ENCODE measurements around the gene SLCO4A1.

The SLCO4A1 gene

GRCh38 chr20:62694106-62694505 lies 51.8 kb downstream of the SLCO4A1 start:
- no peak for DNase-seq
- Histone ChIP-seq H3K4me2 (ENCODE audit: low read length) (no peak overlapping the region), H4K8ac (ENCODE audit: low read depth, low read length) (no peak overlapping the region), H3K9me3 (ENCODE audit: insufficient read depth, low read depth, low read length) (peaks cover 2% of the 10 kb centered on the region), H2BK120ac (ENCODE audit: insufficient read depth, low read length, poor library complexity) (no peak overlapping the region), H2BK5ac (ENCODE audit: low read depth, low read length, poor library complexity) (no peak overlapping the region), H3K4me3 (ENCODE audit: low read depth, low read length) (no peak overlapping the region), H3K18ac (ENCODE audit: low read length) (no peak overlapping the region), H3K14ac (ENCODE audit: low read length) (no peak overlapping the region), H3K27me3 (ENCODE audit: insufficient read depth, low read length) (no peaks in the 10 kb centered on the region), H2AFZ (ENCODE audit: insufficient read depth, low read length, poor library complexity) (no peak overlapping the region), H2BK12ac (ENCODE audit: low read length) (no peak overlapping the region), H3K79me1 (ENCODE audit: low read length) (no peaks in the 10 kb centered on the region), H2AK5ac (ENCODE audit: low read length) (no peak overlapping the region), H3K4ac (ENCODE audit: low read depth, low read length) (no peak overlapping the region), H3K23ac (ENCODE audit: low read length) (no peak overlapping the region), H4K12ac (ENCODE audit: low read depth, low read length) (no peak overlapping the region), H3K36me3 (ENCODE audit: control insufficient read depth in 1 of 2, insufficient read depth in 2 of 2, low read length in 2 of 2) (no peaks in the 10 kb centered on the region), H3K9ac (ENCODE audit: low read length) (no peak overlapping the region), H3K27ac (ENCODE audit: low read depth, low read length) (no peak overlapping the region), H3K4me1 (ENCODE audit: control insufficient read depth in 1 of 2, insufficient read depth in 2 of 2, low read length in 2 of 2) (no peaks in the 10 kb centered on the region), H3K79me2 (ENCODE audit: control insufficient read depth, insufficient read depth, low read length, poor library complexity) (no peaks in the 10 kb centered on the region), H4K91ac (ENCODE audit: low read depth, low read length) (no peak overlapping the region)
- no CpG with 5 or more reads among the region's 10 CpGs for WGBS (ENCODE audit: extremely low coverage, insufficient coverage, insufficient read length)

- H3K18ac ChIP-seq (ENCODE audit: low read length), result no peak overlapping the region
- no peak overlapping the region for H4K8ac ChIP-seq (ENCODE audit: low read depth, low read length)
- no peak overlapping the region for H3K23ac ChIP-seq (ENCODE audit: low read length)
- no peaks in the 10 kb centered on the region for H3K4me1 ChIP-seq (ENCODE audit: control insufficient read depth in 1 of 2, insufficient read depth in 2 of 2, low read length in 2 of 2)
- no peaks in the 10 kb centered on the region for H3K79me2 ChIP-seq (ENCODE audit: control insufficient read depth, insufficient read depth, low read length, poor library complexity)
- H3K4me3 ChIP-seq (ENCODE audit: low read depth, low read length), result no peak overlapping the region
- no peak overlapping the region for H2AK5ac ChIP-seq (ENCODE audit: low read length)
- no peak overlapping the region for H2BK12ac ChIP-seq (ENCODE audit: low read length)
- H4K91ac ChIP-seq (ENCODE audit: low read depth, low read length), result no peak overlapping the region
- H2AFZ ChIP-seq (ENCODE audit: insufficient read depth, low read length, poor library complexity), result no peak overlapping the region
- H3K14ac ChIP-seq (ENCODE audit: low read length), result no peak overlapping the region
- peaks cover 2% of the 10 kb centered on the region for H3K9me3 ChIP-seq (ENCODE audit: insufficient read depth, low read depth, low read length)
- H2BK120ac ChIP-seq (ENCODE audit: insufficient read depth, low read length, poor library complexity), result no peak overlapping the region
- no peak for DNase-seq
- no peak overlapping the region for H3K27ac ChIP-seq (ENCODE audit: low read depth, low read length)
- H3K4ac ChIP-seq (ENCODE audit: low read depth, low read length), result no peak overlapping the region
- no peaks in the 10 kb centered on the region for H3K36me3 ChIP-seq (ENCODE audit: control insufficient read depth in 1 of 2, insufficient read depth in 2 of 2, low read length in 2 of 2)
- H3K79me1 ChIP-seq (ENCODE audit: low read length), result no peaks in the 10 kb centered on the region
- no peak overlapping the region for H4K12ac ChIP-seq (ENCODE audit: low read depth, low read length)
- H3K9ac ChIP-seq (ENCODE audit: low read length), result no peak overlapping the region
- no peaks in the 10 kb centered on the region for H3K27me3 ChIP-seq (ENCODE audit: insufficient read depth, low read length)
- WGBS (ENCODE audit: extremely low coverage, insufficient coverage, insufficient read length), result no CpG with 5 or more reads among the region's 15 CpGs
- H3K4me2 ChIP-seq (ENCODE audit: low read length), result no peak overlapping the region
- no peak overlapping the region for H2BK5ac ChIP-seq (ENCODE audit: low read depth, low read length, poor library complexity)
These were observed 52.6 kb downstream of the SLCO4A1 start for GRCh38 chr20:62694868-62695267.

GRCh38 chr20:62695448-62696414 lies 53.4 kb downstream of the SLCO4A1 start:
- Histone ChIP-seq H2BK12ac (ENCODE audit: low read length) (no peak overlapping the region), H2AK5ac (ENCODE audit: low read length) (no peak overlapping the region), H3K9me3 (ENCODE audit: insufficient read depth, low read depth, low read length) (peaks cover 2% of the 10 kb centered on the region), H3K4me2 (ENCODE audit: low read length) (no peak overlapping the region), H4K8ac (ENCODE audit: low read depth, low read length) (no peak overlapping the region), H3K18ac (ENCODE audit: low read length) (no peak overlapping the region), H4K12ac (ENCODE audit: low read depth, low read length) (no peak overlapping the region), H2BK5ac (ENCODE audit: low read depth, low read length, poor library complexity) (no peak overlapping the region), H3K4me1 (ENCODE audit: control insufficient read depth in 1 of 2, insufficient read depth in 2 of 2, low read length in 2 of 2) (no peaks in the 10 kb centered on the region), H3K79me1 (ENCODE audit: low read length) (no peaks in the 10 kb centered on the region), H3K27me3 (ENCODE audit: insufficient read depth, low read length) (no peaks in the 10 kb centered on the region), H3K9ac (ENCODE audit: low read length) (no peak overlapping the region), H3K4me3 (ENCODE audit: low read depth, low read length) (peak overlapping the region; percentile 24), H3K4ac (ENCODE audit: low read depth, low read length) (no peak overlapping the region), H3K23ac (ENCODE audit: low read length) (no peak overlapping the region), H4K91ac (ENCODE audit: low read depth, low read length) (no peak overlapping the region), H2AFZ (ENCODE audit: insufficient read depth, low read length, poor library complexity) (no peak overlapping the region), H3K36me3 (ENCODE audit: control insufficient read depth in 1 of 2, insufficient read depth in 2 of 2, low read length in 2 of 2) (no peaks in the 10 kb centered on the region), H2BK120ac (ENCODE audit: insufficient read depth, low read length, poor library complexity) (no peak overlapping the region), H3K79me2 (ENCODE audit: control insufficient read depth, insufficient read depth, low read length, poor library complexity) (no peaks in the 10 kb centered on the region), H3K27ac (ENCODE audit: low read depth, low read length) (no peak overlapping the region), H3K14ac (ENCODE audit: low read length) (no peak overlapping the region)
- WGBS (ENCODE audit: extremely low coverage, insufficient coverage, insufficient read length), result no CpG with 5 or more reads among the region's 32 CpGs
- DNase-seq, result no peak

- DNase-seq, result no peak
- H3K9me3 ChIP-seq (ENCODE audit: insufficient read depth, low read depth, low read length), result peaks cover 2% of the 10 kb centered on the region
- H3K18ac ChIP-seq (ENCODE audit: low read length), result no peak overlapping the region
- H4K91ac ChIP-seq (ENCODE audit: low read depth, low read length), result no peak overlapping the region
- no peak overlapping the region for H4K12ac ChIP-seq (ENCODE audit: low read depth, low read length)
- no peaks in the 10 kb centered on the region for H3K36me3 ChIP-seq (ENCODE audit: control insufficient read depth in 1 of 2, insufficient read depth in 2 of 2, low read length in 2 of 2)
- no peak overlapping the region for H3K4ac ChIP-seq (ENCODE audit: low read depth, low read length)
- H4K8ac ChIP-seq (ENCODE audit: low read depth, low read length), result no peak overlapping the region
- no peak overlapping the region for H3K9ac ChIP-seq (ENCODE audit: low read length)
- H3K14ac ChIP-seq (ENCODE audit: low read length), result no peak overlapping the region
- no peak overlapping the region for H2BK120ac ChIP-seq (ENCODE audit: insufficient read depth, low read length, poor library complexity)
- H3K27ac ChIP-seq (ENCODE audit: low read depth, low read length), result no peak overlapping the region
- no peak overlapping the region for H3K4me3 ChIP-seq (ENCODE audit: low read depth, low read length)
- no peaks in the 10 kb centered on the region for H3K79me2 ChIP-seq (ENCODE audit: control insufficient read depth, insufficient read depth, low read length, poor library complexity)
- H2AFZ ChIP-seq (ENCODE audit: insufficient read depth, low read length, poor library complexity), result no peak overlapping the region
- H3K4me2 ChIP-seq (ENCODE audit: low read length), result no peak overlapping the region
- WGBS (ENCODE audit: extremely low coverage, insufficient coverage, insufficient read length), result no CpG with 5 or more reads among the region's 16 CpGs
- no peaks in the 10 kb centered on the region for H3K4me1 ChIP-seq (ENCODE audit: control insufficient read depth in 1 of 2, insufficient read depth in 2 of 2, low read length in 2 of 2)
- no peak overlapping the region for H2AK5ac ChIP-seq (ENCODE audit: low read length)
- no peaks in the 10 kb centered on the region for H3K27me3 ChIP-seq (ENCODE audit: insufficient read depth, low read length)
- no peak overlapping the region for H2BK12ac ChIP-seq (ENCODE audit: low read length)
- no peak overlapping the region for H2BK5ac ChIP-seq (ENCODE audit: low read depth, low read length, poor library complexity)
- no peaks in the 10 kb centered on the region for H3K79me1 ChIP-seq (ENCODE audit: low read length)
- no peak overlapping the region for H3K23ac ChIP-seq (ENCODE audit: low read length)
These were observed 54.2 kb downstream of the SLCO4A1 start for GRCh38 chr20:62696434-62696957.

Measured in trophoblast cell (in vitro differentiated cells and primary cell).